ENCODE measurements around the gene POLR2B.

The POLR2B gene

DNA sequence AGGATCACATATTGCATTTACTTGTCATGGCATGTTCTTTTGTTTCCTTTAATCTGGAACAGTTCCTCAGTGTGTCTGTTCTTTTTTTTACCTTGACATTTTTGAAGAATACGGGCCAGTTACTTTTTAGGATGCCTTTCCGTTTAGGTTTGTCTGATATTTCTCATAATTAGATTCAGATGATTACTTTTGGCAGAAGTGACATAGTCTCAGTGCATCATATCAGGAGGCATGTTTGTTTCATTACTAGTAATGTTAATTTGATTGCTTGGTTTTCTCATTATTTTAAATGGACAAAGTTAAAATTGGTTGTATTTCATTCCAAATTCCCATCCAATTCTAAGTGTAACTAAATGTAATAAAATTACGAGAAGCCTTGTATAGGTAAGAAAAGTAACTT, 8.3 kb downstream of the POLR2B start:
- TF ChIP-seq FOXP2 (optimal IDR thresholded peaks at IDR 0.05; ENCODE audit: borderline replicate concordance, extremely low read depth, extremely low read length, insufficient read depth) = no peak
- TF ChIP-seq TAF1 (IDR thresholded peaks at IDR 0.05; ENCODE audit: borderline replicate concordance, insufficient read depth, low read length) = no peak
- no peak for TF ChIP-seq SIN3A (IDR thresholded peaks at IDR 0.05; ENCODE audit: borderline replicate concordance, insufficient read depth, low read length)
- TF ChIP-seq POLR2AphosphoS5 (IDR thresholded peaks at IDR 0.05; ENCODE audit: low read depth, low read length) = no peak
- TF ChIP-seq, protein P1, sequence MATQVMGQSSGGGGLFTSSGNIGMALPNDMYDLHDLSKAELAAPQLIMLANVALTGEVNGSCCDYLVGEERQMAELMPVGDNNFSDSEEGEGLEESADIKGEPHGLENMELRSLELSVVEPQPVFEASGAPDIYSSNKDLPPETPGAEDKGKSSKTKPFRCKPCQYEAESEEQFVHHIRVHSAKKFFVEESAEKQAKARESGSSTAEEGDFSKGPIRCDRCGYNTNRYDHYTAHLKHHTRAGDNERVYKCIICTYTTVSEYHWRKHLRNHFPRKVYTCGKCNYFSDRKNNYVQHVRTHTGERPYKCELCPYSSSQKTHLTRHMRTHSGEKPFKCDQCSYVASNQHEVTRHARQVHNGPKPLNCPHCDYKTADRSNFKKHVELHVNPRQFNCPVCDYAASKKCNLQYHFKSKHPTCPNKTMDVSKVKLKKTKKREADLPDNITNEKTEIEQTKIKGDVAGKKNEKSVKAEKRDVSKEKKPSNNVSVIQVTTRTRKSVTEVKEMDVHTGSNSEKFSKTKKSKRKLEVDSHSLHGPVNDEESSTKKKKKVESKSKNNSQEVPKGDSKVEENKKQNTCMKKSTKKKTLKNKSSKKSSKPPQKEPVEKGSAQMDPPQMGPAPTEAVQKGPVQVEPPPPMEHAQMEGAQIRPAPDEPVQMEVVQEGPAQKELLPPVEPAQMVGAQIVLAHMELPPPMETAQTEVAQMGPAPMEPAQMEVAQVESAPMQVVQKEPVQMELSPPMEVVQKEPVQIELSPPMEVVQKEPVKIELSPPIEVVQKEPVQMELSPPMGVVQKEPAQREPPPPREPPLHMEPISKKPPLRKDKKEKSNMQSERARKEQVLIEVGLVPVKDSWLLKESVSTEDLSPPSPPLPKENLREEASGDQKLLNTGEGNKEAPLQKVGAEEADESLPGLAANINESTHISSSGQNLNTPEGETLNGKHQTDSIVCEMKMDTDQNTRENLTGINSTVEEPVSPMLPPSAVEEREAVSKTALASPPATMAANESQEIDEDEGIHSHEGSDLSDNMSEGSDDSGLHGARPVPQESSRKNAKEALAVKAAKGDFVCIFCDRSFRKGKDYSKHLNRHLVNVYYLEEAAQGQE (IDR thresholded peaks at IDR 0.05; ENCODE audit: insufficient read depth in 1 of 2, low read depth in 2 of 2, low read length in 2 of 2) = no peak

DNA sequence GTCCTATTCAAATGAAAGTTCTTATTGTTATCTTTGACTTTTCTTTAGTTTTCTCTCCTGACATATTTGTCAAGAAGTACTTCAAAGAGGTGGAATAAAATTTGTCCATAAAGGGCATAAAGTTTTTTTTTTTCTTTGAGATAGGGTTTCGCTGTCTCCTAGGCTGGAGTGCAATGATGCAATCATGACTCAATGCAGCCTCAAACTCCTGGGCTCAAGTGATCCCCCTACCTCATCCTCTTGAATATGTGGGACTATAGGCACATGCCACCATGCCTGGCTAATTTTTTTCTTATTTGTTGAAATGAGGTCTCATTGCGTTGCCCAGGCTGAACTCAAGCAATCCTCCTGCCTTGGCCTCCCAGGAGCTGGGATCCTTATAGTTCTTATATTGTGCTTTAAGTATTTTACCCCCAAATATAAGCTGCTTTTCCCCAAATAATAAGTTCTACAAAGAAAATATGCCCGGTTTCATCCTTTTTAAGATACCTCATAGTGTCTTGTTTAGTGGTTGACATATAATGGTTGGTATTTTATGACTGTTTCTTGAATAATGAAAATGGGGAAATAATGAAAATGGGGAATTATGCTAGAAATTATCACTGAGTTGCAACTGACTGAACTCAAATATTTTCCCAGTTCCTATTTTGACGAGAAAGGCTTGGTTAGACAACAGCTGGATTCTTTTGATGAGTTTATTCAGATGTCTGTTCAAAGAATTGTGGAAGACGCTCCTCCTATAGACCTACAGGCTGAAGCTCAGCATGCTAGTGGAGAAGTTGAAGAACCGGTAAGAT, 11.6 kb downstream of the POLR2B start:
- TF ChIP-seq FOXP2 (optimal IDR thresholded peaks at IDR 0.05; ENCODE audit: borderline replicate concordance, extremely low read depth, extremely low read length, insufficient read depth) (no peak), POLR2AphosphoS5 (IDR thresholded peaks at IDR 0.05; ENCODE audit: low read depth, low read length) (no peak), TAF1 (IDR thresholded peaks at IDR 0.05; ENCODE audit: borderline replicate concordance, insufficient read depth, low read length) (no peak), SIN3A (IDR thresholded peaks at IDR 0.05; ENCODE audit: borderline replicate concordance, insufficient read depth, low read length) (no peak)
- TF ChIP-seq, protein P1 (IDR thresholded peaks at IDR 0.05; ENCODE audit: insufficient read depth in 1 of 2, low read depth in 2 of 2, low read length in 2 of 2) = no peak

DNA sequence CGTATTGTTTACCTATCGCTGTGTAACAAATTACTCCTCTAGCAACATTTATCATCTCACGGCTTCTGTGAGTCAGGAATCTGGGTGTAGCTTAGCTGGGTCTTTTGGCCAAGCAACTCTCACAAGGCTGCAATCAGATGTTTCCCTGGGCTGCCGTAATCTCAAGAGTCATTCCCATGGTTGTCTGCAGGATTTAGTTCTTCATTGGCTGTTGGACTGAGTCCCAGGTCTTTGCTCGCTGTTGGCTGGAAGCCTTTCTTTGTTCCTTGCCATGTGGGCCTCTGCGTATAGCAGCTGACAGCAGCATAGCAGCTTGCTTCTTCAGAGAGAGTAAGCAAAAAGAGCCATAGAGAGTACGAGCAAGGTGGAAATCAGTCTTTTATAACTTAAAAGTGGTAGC, 16.8 kb downstream of the POLR2B start:
- TF ChIP-seq POLR2AphosphoS5 (IDR thresholded peaks at IDR 0.05; ENCODE audit: low read depth, low read length) = no peak
- no peak for TF ChIP-seq FOXP2 (optimal IDR thresholded peaks at IDR 0.05; ENCODE audit: borderline replicate concordance, extremely low read depth, extremely low read length, insufficient read depth)
- TF ChIP-seq TAF1 (IDR thresholded peaks at IDR 0.05; ENCODE audit: borderline replicate concordance, insufficient read depth, low read length) = no peak
- no peak for TF ChIP-seq SIN3A (IDR thresholded peaks at IDR 0.05; ENCODE audit: borderline replicate concordance, insufficient read depth, low read length)
- TF ChIP-seq, protein P1 (IDR thresholded peaks at IDR 0.05; ENCODE audit: insufficient read depth in 1 of 2, low read depth in 2 of 2, low read length in 2 of 2) = no peak

DNA sequence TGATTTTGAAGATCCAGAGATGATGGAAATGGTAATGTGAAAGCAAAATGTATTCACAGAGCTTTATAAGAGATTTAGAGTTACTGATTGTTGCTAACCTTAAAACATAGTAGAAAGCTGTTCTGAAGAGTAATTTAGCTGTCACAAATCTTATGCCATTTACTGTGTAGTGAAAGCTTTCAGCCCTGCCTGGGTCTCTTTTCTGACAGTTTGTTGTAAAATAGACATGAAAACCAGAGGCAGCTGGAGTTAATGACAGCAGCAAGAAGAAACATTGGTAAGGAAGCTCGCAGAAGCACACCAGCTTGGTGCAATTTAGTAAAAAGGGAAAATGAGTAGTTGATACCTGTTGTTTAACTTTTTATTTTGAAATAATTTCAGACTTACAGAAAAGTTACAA, 21.1 kb downstream of the POLR2B start:
- no peak for TF ChIP-seq SIN3A (IDR thresholded peaks at IDR 0.05; ENCODE audit: borderline replicate concordance, insufficient read depth, low read length)
- no peak for TF ChIP-seq FOXP2 (optimal IDR thresholded peaks at IDR 0.05; ENCODE audit: borderline replicate concordance, extremely low read depth, extremely low read length, insufficient read depth)
- TF ChIP-seq, protein P1 (IDR thresholded peaks at IDR 0.05; ENCODE audit: insufficient read depth in 1 of 2, low read depth in 2 of 2, low read length in 2 of 2) = no peak
- TF ChIP-seq POLR2AphosphoS5 (IDR thresholded peaks at IDR 0.05; ENCODE audit: low read depth, low read length) = no peak
- no peak for TF ChIP-seq TAF1 (IDR thresholded peaks at IDR 0.05; ENCODE audit: borderline replicate concordance, insufficient read depth, low read length)

Data from PFSK-1 (cell line).